GM12872 (cell line): Measurements from ENCODE around the gene MAPK6.

ENCODE experiments used
- CTCF ChIP-seq: IDR thresholded peaks from 3 replicates; pipeline ENCODE4 v1.5.1; 2011; ENCODE audit warnings: low read depth, mild to moderate bottlenecking, low read length, moderate library complexity; ENCODE audit not compliant: insufficient read depth

Gene MAPK6

GRCh38 chr15:52114261-52115055, 95.4 kb downstream of the MAPK6 start:
- TF ChIP-seq CTCF: no peak

- no peak for TF ChIP-seq CTCF
Observed at GRCh38 chr15:52115598-52116427, 96.8 kb downstream of the MAPK6 start.
